Duodenal mucosa (tissue), 2 donors: ENCODE measurements around the gene GRIK4.
A peak's percentile ranks its signal among the peaks of the same experiment; 100 is the strongest.
"Not testable (repeated sequence)": the region's sequence is repeated elsewhere in the genome, so short reads cannot be mapped to it uniquely, and the experiment has no call there.

Experiments
- H3K27ac ChIP-seq: one replicate; pipeline ENCODE4 v1.7.0; 2013; ENCODE audit warnings: low read depth, low read length
- H3K27me3 ChIP-seq, 2 donors: one replicate each; pipeline ENCODE4 v1.7.0; 2013; ENCODE audit warnings: low read length in 2 of 2, control low read depth in 1 of 2; ENCODE audit not compliant: insufficient read depth in 2 of 2, control insufficient read depth in 1 of 2
- H3K36me3 ChIP-seq, 2 donors: one replicate each; pipeline ENCODE4 v1.7.0; 2013; ENCODE audit warnings: low read length in 2 of 2, control low read depth in 1 of 2; ENCODE audit not compliant: insufficient read depth in 2 of 2, control insufficient read depth in 1 of 2
- H3K4me1 ChIP-seq, 2 donors: one replicate each; pipeline ENCODE4 v1.7.0; 2013; ENCODE audit warnings: low read length in 2 of 2, control low read depth in 1 of 2; ENCODE audit not compliant: insufficient read depth in 2 of 2, control insufficient read depth in 1 of 2
- H3K4me3 ChIP-seq, 2 donors: one replicate each; pipeline ENCODE4 v1.7.0; 2013; ENCODE audit warnings: low read length in 2 of 2, low read depth in 1 of 2
- H3K9ac ChIP-seq, 2 donors: one replicate each; pipeline ENCODE4 v1.7.0; 2013; ENCODE audit warnings: low read length in 2 of 2, low read depth in 1 of 2
- H3K9me3 ChIP-seq, 2 donors: one replicate each; pipeline ENCODE4 v1.7.0; 2013; ENCODE audit warnings: low read length in 2 of 2, control low read depth in 1 of 2; ENCODE audit not compliant: control insufficient read depth in 1 of 2

GRIK4 gene

GRCh38 chr11:120613264-120614226 is 102.0 kb downstream of the GRIK4 start:
- peaks cover 3 to 4% of the 10 kb centered on the region in 2 donors for H3K9me3 ChIP-seq
- no peak overlapping the region for H3K27ac ChIP-seq
- H3K27me3 ChIP-seq: no peaks in the 10 kb centered on the region
- H3K4me1 ChIP-seq: peaks cover 22 to 23% of the 10 kb centered on the region in 2 donors
- H3K36me3 ChIP-seq: no peaks in the 10 kb centered on the region
- H3K9ac ChIP-seq: no peak overlapping the region
- H3K4me3 ChIP-seq: peak overlapping the region; percentile 26

DNA sequence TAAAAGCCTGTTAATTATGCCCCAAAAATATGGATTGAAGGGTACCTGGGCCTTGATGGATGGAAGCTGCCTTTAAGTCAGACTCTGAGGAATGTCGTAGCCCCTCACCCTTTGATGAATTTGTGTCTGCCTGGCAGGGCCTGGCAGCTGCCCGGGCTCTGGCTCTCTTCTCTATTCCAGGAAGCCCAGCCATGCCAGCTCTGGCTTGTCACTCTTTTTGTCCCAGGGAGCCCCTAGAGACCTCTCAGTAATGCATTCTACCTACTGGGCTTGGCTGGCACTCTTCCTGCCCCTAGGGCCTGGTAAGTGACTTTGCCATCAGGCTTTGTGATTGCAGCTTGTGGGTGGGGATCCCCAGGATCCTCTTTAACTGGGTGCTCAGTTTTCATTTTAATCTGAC is 103.8 kb downstream of the GRIK4 start:
- Histone ChIP-seq H3K27ac (no peak overlapping the region), H3K9ac (no peak overlapping the region), H3K4me3 (no peak overlapping the region), H3K27me3 (no peaks in the 10 kb centered on the region), H3K9me3 (peaks cover 3 to 7% of the 10 kb centered on the region in 2 donors), H3K36me3 (no peaks in the 10 kb centered on the region), H3K4me1 (peaks cover 16% of the 10 kb centered on the region in 2 donors)

DNA sequence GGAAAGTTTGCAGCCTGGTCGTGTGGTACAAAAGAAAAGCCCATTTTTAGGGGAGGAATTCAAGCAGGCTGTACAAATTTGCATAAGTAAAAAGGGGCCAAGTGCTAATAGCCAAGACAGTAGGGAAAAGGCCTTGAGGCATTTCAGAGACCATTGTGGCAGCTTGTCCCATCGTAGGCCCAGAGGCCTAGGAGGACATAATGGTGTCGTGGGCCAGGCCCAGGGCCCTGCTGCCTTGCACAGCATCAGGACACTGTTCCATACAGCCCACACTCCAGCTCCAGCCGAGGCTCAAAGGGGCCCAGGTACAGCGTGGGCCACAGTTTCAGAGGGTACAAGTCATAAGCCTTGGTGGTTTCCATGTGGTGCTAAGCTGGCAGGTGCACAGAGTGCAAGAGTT is 106.9 kb downstream of the GRIK4 start:
- H3K27ac ChIP-seq: no peak overlapping the region
- H3K27me3 ChIP-seq: no peaks in the 10 kb centered on the region
- H3K9me3 ChIP-seq: peaks cover 3 to 7% of the 10 kb centered on the region in 2 donors
- H3K36me3 ChIP-seq: no peaks in the 10 kb centered on the region
- no peak overlapping the region for H3K4me3 ChIP-seq
- H3K9ac ChIP-seq: no peak overlapping the region
- peaks cover 5 to 6% of the 10 kb centered on the region in 2 donors for H3K4me1 ChIP-seq

DNA sequence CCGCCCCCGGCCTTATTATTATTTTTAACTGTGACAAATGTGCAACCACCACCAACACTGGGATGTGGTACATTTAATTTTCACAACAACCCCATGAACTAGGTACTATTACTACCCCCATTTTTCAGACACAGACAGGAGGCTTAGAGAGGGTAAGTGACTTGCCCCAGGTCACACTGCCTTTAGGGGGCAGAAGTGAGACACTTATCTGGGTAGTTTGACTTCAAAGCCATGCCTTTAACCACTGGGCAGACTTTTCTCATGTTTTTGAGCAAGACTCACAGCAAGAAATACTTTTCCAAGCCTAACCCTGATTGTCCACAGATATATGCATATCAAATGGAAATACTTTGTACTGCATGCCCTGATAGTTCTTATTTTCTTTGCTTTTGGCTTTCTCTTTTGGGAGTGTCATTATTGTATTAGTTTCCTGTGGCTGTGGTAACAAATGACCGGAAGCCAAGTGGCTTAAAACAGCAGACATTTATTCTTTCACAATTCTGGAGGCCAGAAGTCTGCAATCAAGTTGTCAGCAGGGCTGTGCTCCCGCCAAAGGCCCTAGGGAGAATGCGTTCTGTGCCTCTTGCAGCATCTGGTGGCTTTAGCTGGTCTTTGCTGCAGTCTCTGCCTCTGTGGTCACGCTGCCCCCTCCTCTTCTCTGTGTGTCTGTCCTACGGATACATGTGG is 110.8 kb downstream of the GRIK4 start:
- H3K36me3 ChIP-seq: no peaks in the 10 kb centered on the region
- H3K27ac ChIP-seq: no peak overlapping the region
- H3K9me3 ChIP-seq: peaks cover 3 to 7% of the 10 kb centered on the region in 2 donors
- no peaks in the 10 kb centered on the region for H3K4me1 ChIP-seq
- H3K27me3 ChIP-seq: no peaks in the 10 kb centered on the region
- no peak overlapping the region for H3K4me3 ChIP-seq
- no peak overlapping the region for H3K9ac ChIP-seq

GRCh38 chr11:120624992-120625391 is 113.4 kb downstream of the GRIK4 start:
- not testable (repeated sequence) for H3K9me3 ChIP-seq, H3K9ac ChIP-seq, H3K36me3 ChIP-seq, H3K27ac ChIP-seq, H3K4me1 ChIP-seq, H3K27me3 ChIP-seq, H3K4me3 ChIP-seq

- Histone ChIP-seq H3K27ac (no peak overlapping the region), H3K4me3 (no peak overlapping the region), H3K9ac (no peak overlapping the region), H3K36me3 (no peaks in the 10 kb centered on the region), H3K4me1 (no peaks in the 10 kb centered on the region), H3K27me3 (no peaks in the 10 kb centered on the region), H3K9me3 (no peaks in the 10 kb centered on the region)
Observed at GRCh38 chr11:120625565-120625964, 114.0 kb downstream of the GRIK4 start.

- Histone ChIP-seq H3K4me1 (no peaks in the 10 kb centered on the region), H3K9me3 (no peaks in the 10 kb centered on the region), H3K27me3 (no peaks in the 10 kb centered on the region), H3K9ac (no peak overlapping the region), H3K36me3 (no peaks in the 10 kb centered on the region), H3K4me3 (no peak overlapping the region), H3K27ac (no peak overlapping the region)
Observed at GRCh38 chr11:120626791-120627190, 115.2 kb downstream of the GRIK4 start.

- H3K4me1 ChIP-seq: no peaks in the 10 kb centered on the region
- no peak overlapping the region for H3K9ac ChIP-seq
- H3K27ac ChIP-seq: no peak overlapping the region
- H3K36me3 ChIP-seq: no peaks in the 10 kb centered on the region
- H3K27me3 ChIP-seq: no peaks in the 10 kb centered on the region
- no peaks in the 10 kb centered on the region for H3K9me3 ChIP-seq
- no peak overlapping the region for H3K4me3 ChIP-seq
Observed at GRCh38 chr11:120627327-120628163, 116.0 kb downstream of the GRIK4 start.

DNA sequence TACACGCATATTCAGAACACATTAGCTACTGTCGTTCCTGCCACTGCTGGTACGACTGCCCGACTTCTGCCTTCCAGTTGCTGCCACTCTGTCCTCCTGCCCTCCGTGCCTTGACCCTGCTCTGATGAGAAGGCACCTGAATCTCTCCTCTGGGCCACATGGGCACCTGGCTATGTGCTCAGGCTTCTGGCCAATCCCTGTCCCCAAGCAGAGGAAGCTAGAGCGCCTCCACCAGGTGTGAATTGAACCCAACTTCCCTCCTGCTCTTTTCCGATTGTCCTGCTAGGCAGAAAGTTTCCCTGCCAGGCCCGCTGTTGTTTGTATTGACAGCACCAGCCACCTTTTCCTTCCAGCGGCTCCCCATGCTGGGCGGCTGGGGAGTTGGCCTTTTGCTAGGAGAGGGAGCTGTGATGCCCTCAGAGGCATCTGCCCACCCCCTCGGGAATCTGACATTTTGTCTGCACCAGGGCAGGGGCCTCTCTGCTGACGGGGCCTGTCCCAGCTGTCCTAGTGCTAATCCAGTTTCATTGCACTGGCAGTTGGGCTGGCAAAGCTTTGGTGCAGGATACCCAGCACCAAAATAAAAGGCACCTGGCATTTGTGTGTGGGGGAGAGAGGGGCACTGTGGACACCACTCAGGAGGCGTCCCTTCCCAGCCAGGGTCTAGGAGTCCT is 118.0 kb downstream of the GRIK4 start:
- no peak overlapping the region for H3K27ac ChIP-seq
- H3K4me1 ChIP-seq: no peaks in the 10 kb centered on the region
- H3K9ac ChIP-seq: no peak overlapping the region
- H3K4me3 ChIP-seq: no peak overlapping the region
- no peaks in the 10 kb centered on the region for H3K36me3 ChIP-seq
- no peaks in the 10 kb centered on the region for H3K27me3 ChIP-seq
- H3K9me3 ChIP-seq: no peaks in the 10 kb centered on the region
